ENCODE results near the gene CDC14A.
"Not testable (repeated sequence)": the region's sequence is repeated elsewhere in the genome, so short reads cannot be mapped to it uniquely, and the experiment has no call there.

The CDC14A gene

DNA sequence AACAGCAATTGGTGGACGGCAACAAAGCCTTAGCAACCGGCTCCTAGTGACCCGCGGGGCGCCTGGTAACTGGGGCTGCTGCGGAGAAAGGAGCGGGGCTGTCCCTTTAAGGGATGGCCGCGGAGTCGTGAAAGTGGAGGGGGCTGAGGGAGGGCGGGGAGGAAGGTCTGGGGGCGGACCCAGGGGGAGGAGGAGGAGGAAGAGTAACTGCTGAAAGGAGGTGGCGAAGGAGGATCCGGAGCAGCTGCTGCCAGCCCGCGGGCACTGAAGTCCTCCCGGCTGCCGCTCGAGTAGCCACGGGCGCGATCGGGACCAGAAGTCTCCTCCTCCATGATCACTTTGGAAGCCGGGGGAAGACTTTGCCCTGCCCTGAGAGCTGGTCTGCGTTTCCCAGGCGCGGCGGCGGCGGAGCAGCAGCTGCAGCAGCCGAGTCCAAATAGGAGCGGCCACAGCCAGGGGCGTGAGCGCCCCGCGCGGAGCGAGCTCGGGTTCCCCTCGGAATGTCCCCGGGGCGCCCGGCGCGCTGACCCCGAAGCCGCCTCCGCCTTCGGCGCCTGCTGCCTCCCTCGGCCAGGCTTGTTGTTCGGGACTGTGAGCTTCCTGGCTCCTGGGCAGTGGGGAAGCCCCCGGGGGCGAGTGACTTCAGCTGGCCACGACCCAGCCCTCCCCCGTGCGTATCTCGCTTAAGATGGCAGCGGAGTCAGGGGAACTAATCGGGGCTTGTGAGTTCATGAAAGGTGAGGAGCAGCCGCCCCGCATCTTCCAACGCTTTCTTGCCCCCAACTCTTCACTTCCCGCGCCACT, at the start of gene CDC14A:
Gene CDC14A, plus strand, starts transcription at position 240 of the 804 bp plus-strand sequence. Its CDS starts 449 bp downstream, at position 689.
- DNase-seq = peak; percentile 90

DNA sequence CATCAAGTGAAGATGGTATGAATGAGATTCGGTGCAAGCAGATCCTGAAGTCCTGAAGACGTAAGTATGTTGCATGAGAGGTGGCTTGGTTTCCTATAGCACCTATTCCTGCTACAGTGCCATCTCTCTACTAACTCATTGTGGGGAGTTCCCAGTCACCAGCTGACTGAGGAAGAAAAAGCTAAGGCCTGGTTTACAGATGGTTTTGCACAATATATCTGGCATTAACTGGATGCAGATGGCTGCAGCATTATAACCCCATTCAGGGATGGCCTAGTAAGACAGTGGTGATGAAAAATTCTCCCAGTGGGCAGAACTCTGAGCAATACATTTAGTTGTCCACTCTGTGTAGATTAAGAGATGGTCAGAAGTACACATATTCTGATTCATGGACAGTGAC, 49.6 kb upstream of the CDC14A start:
- no peak for DNase-seq

- DNase-seq = no peak
Measured at GRCh38 chr1:100304227-100304626, 48.1 kb upstream of the CDC14A start.

- no peak for DNase-seq
Measured at GRCh38 chr1:100304921-100305320, 47.4 kb upstream of the CDC14A start.

- DNase-seq = no peak
Measured at GRCh38 chr1:100305954-100306353, 46.4 kb upstream of the CDC14A start.

- no peak for DNase-seq
Measured at GRCh38 chr1:100306735-100307313, 45.5 kb upstream of the CDC14A start.

- no peak for DNase-seq
Measured at GRCh38 chr1:100308777-100309176, 43.5 kb upstream of the CDC14A start.

GRCh38 chr1:100309863-100310262, 42.4 kb upstream of the CDC14A start:
- DNase-seq = no peak

DNA sequence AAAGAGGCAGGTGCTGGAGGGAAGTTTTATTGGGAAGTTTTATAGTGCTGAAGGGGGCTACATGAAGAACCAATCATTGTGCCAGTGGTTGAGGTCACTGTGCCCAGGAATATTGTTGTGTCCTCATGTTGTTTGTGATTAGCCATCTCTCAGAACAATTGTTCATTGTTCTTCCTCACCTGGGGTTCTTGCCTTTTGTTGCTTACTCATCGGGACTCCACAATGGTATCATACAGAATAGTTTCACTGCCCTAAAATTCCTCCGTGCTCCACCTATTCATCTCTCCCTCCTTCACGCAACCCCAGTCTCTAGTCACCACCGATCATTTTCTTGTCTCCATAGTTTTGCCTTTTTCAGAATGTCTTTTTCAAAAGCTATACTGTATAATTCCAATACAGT, 38.9 kb upstream of the CDC14A start:
- no peak for DNase-seq

GRCh38 chr1:100316622-100317021, 35.7 kb upstream of the CDC14A start:
- no peak for DNase-seq

GRCh38 chr1:100320311-100321099, 31.8 kb upstream of the CDC14A start:
- no peak for DNase-seq

- DNase-seq = no peak
Measured at GRCh38 chr1:100321100-100321493, 31.2 kb upstream of the CDC14A start.

DNA sequence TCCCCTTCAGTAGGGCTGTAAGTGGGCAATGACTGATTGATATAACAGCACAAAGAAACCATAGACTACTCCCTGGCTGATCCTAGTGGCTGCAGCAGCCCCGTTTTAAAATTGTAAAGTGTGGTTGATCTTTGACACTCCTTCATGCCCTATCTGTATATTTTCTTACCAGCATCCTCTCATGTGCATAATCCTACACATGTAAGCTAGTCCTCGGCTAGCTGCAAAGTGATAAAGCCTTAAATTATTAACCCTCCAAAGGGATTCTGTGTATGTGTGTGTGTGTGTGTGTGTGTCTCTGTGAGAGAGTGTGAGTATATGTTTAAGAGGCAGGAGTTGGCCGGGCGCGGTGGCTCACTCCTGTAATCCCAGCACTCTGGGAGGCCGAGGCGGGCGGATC, 30.8 kb upstream of the CDC14A start:
- no peak for DNase-seq

GRCh38 chr1:100322436-100323211, 29.7 kb upstream of the CDC14A start:
- DNase-seq = no peak

DNA sequence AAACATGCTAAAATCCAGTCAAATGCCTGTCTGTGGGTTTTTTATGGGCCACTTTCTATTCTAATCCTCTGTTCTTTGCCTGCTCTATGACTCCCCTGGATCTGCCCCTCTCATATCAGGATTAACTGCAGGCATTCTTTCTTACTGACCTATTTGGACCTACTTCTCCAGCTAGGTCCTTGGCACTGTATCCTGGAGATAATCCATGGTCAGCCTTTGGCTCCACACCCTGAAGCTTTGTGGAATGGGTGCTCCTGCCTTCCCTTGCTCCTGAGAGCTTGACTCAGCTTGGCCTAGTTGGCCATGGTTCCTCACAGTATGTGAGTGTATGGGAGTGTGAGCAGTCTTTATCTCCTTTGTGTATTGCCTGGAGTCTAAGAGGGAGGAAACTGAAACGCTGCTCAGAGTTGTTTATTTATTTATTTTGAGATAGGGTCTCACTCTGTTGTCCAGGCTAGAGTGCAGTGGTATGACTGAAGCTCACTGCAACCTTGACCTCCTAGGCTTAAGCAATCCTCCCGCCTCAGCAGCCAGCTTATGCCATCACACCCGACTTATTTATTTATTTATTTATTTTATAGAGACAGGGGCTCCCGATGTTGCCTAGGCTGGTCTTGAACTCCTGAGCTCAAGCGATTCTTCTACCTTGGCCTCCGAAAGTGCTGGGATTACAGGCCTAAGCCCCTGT, 28.7 kb upstream of the CDC14A start:
- no peak for DNase-seq

DNA sequence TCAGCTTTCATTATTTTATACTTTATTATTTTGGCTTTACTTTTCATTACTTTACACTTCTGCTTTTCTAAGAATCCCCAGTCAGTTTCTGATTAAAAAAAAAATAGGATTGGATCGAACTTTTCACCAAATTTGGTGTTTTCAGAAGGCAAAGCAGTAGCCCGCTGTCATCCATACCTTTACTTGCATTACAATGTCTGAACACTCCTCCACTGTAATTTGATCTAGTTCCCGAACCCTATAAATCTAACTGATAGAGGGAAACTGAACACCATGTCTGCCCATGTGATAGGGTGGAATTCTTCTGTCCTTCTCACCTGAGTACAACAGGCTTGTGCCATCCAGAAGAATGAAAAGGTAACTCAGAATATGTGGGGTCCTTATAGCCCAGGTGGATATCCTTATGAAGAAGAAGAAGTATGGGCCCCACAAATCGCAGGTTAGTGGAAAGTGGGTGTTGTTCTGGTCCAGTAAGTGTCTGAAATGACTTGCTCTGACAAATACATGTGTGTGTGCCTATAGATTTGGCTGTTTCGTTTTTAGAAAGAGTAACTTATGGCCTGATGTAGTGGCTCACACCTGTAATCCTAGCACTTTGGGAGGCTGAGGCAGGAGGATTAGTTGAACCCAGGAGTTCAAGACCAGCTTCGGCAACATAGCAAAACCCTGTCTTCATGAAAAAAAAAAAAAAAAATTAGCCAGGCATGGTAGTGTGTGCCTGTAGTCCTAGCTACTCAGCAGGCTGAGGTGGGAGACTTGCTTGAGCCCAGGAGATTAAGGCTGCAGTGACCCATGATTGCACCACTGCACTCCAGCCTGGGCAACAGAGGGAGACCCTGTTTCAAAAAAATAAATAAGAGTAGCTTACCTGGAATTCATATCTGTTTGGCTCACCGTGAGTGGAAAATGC, 26.6 kb upstream of the CDC14A start:
- no peak for DNase-seq

- not testable (repeated sequence) for DNase-seq
Measured at GRCh38 chr1:100326325-100326670, 26.0 kb upstream of the CDC14A start.

GRCh38 chr1:100328133-100328532, 24.2 kb upstream of the CDC14A start:
- DNase-seq = no peak

DNA sequence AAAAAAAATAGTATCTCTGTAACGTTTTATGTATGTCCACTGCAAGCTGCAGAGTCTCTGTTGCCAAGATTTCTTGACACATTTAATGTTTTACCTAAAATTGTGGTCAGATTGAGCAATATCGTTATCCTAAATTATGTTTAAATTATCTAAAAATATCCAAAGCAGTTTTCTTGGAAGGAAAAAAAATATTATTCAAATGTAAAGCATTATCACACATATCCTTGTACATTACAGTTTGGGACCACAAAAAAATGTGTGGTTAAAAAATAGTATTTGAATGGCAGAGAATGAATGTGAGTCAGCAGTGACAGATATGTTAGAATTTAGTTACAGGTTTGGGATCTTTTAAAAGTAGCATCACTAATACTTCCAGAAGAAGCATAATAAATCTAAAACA, 21.2 kb upstream of the CDC14A start:
- not testable (repeated sequence) for DNase-seq

DNA sequence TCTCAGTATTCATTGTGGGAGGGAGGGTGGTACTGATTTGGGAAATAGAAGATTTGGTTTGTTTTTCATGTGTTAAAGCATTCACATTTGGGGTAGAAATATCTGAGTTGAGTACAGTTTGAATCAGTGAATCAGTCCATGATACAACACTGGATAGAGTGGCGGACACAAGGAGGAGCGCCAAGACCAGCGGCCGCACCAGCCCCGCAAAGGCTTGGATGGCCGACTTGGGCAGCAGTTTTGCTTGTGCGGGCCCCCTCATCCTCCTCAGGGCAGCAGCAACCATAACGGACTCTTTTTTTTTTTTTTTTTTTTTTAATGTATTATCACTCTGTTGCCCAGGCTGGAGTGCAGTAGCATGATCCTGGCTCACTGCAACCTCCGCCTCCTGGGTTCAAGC, 20.0 kb upstream of the CDC14A start:
- no peak for DNase-seq

GRCh38 chr1:100335436-100335835, 16.9 kb upstream of the CDC14A start:
- DNase-seq = no peak
